C4-2B (cell line): ENCODE results near the gene FBXL22.
A peak's percentile ranks its signal among the peaks of the same experiment; 100 is the strongest.

Experiments used
- H3K27ac ChIP-seq: fragments of 450-650 bp; 2 replicates; pipeline ENCODE4 v1.5.1; 2017
- ZFX ChIP-seq: fragments of 450-650 bp; IDR thresholded peaks from 2 replicates; pipeline ENCODE4 v1.6.1; 2017
- TF ChIP-seq, protein P1 (sequence below): fragments of 450-650 bp; conservative IDR thresholded peaks from 2 replicates; pipeline ENCODE4 v1.5.1; 2017; ENCODE audit warnings: mild to moderate bottlenecking

FBXL22 gene

DNA sequence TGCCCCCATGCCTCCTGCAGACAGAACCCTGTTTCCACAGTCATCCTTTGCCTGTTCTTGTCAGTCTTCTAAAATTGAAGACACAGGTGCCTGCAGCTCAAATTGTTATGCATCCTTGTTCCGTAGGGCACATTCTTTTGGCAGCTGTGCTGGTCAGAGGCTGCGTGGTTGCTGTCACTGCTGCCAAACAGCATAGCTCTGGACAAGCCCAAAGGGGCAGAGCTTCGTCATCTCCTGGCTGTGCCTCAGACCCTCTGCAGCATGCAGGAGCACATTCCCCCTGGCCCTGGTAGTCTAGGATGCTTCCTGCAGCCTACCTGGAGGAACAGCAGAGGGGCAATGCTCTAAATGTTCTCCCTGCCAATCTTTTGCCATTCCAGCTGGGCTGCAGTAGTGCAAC is 2.1 kb upstream of the FBXL22 start:
- no peak overlapping the region for H3K27ac ChIP-seq
- TF ChIP-seq, protein P1, sequence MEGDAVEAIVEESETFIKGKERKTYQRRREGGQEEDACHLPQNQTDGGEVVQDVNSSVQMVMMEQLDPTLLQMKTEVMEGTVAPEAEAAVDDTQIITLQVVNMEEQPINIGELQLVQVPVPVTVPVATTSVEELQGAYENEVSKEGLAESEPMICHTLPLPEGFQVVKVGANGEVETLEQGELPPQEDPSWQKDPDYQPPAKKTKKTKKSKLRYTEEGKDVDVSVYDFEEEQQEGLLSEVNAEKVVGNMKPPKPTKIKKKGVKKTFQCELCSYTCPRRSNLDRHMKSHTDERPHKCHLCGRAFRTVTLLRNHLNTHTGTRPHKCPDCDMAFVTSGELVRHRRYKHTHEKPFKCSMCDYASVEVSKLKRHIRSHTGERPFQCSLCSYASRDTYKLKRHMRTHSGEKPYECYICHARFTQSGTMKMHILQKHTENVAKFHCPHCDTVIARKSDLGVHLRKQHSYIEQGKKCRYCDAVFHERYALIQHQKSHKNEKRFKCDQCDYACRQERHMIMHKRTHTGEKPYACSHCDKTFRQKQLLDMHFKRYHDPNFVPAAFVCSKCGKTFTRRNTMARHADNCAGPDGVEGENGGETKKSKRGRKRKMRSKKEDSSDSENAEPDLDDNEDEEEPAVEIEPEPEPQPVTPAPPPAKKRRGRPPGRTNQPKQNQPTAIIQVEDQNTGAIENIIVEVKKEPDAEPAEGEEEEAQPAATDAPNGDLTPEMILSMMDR: no peak
- no peak for TF ChIP-seq ZFX

DNA sequence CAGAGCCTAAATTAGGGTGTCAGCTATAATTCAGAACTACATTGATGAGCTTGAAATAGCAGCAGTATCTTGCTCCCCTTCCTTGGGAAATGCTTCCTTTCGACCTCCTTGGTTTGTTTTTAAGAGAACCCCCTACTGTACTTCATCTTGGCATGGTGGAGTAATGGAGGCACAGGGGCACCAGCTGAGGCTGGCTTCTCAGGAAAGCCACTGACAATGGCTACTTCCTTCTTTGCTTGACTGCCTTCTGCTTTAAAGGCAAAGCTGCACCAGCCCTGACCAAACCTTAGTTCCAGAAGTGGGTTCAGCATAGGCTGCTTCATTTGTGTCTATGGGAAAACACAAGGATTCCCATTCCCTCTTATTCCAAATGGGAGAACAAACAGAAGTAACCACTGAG is 1.5 kb upstream of the FBXL22 start:
- no peak overlapping the region for H3K27ac ChIP-seq
- TF ChIP-seq, protein P1: no peak
- TF ChIP-seq ZFX: no peak

DNA sequence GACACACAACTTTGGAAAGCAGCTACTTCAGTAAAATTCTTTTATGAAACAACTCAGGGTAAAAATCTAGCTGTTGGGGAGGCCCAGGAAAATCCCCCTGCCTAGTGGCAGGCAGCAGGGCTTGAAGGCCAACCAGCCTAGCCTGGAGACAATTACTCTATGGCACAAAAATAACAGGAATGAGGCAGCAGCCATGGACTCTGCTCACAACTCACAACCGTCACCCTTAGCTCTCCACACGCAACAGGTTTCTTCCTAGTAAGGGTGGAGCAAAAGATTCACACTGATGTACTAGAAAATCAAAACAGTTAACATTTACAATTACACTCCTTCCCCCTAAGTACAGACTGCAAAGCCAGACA is 530 bp upstream of the FBXL22 start:
- TF ChIP-seq ZFX: no peak
- TF ChIP-seq, protein P1: no peak
- H3K27ac ChIP-seq: no peak overlapping the region

DNA sequence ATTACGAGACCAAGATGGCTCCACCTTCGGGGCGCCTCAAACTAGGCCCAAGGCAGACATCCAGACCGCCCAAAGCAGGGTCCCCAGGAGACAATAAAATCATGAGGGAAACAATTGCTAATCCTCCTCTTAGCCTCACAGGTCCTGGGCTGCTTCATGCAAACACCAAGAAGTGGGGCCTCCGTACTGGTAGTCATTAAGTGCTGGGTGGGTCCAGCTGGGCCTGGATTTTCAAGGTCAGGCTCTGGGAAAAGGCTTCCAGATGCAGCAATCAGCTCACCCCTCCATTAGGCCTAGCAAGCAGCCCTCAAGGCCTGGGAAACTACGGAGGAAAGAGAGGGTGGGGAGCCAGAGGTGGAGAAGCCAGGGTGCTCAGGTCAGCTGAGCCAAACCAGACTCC is 634 bp downstream of the FBXL22 start:
- TF ChIP-seq ZFX: no peak
- TF ChIP-seq, protein P1: no peak
- H3K27ac ChIP-seq: no peak overlapping the region

DNA sequence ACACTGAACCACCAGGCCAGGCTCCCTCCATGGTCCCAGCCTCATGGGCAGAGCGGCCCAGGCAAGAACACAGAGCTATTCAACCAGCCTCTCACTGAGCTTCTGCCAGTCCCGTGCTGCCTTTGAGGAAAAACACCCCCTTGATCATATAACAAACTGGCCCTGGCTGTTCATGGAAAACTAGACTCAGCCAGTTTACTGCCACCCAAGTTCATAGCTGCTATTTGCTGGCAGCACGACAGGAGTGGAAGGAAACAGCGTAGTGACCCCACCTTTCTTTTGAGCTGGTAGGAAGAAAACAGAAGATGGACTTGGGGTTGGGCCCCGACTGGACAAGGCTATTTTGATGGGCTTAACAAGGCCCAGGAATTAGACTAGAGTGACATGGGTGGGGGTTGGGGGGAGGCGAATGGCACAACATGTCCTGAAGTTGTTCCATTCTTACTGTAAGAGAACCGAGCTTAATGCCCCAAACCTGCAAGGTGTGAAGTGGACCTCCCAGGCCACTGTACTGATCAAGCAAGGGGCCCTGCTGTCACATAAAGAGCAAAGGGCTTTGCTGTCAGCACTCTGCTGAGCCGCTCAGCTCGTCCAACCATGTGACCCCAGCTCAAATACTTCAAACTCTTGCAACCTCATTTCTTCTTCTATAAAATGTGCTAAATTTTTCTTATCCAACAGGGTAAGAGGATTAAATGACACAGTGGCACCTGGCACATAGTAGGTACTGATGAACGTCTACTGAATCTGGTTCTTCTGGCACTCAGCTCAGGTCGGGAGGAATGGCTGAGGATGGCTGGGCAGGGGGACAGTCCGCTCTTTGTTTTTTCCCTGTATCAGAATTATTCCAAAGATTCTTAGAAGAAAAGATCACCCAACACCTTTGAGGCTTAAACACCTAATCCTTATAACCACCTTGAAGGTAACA is 1.6 kb downstream of the FBXL22 start:
- H3K27ac ChIP-seq: peak overlapping the region; percentile 91
- TF ChIP-seq, protein P1: no peak
- no peak for TF ChIP-seq ZFX

DNA sequence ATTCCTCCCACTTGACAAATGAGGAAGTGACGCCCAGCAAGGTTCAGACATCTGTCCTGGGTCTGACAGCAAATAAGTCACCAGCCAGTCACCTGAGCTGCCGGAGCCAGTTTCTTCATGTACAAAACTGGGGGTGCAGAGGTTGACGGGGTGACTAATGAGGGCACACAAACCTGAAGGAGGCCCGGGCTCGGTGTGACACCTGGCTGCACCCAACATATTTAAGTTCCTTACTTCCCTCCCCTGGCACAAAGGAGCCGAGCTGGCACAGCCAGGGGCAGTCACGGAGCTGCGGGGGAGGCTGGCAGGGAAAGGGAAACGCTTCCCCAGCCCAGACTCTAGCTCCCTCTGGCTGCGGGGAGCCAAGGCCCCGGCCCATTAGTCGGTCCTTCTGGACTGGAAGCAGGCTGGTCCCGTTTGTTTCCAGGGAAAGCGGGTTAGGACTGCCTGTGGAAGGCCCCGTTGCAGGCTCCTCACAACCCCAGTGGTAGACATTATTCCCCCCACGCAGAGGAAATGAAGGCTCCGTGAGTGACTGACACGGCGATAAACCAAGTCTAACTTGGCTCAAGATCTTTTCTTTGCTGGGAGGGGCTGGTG is 2.3 kb downstream of the FBXL22 start:
- no peak for TF ChIP-seq ZFX
- TF ChIP-seq, protein P1: peak; percentile 91
- H3K27ac ChIP-seq: peak overlapping the region; percentile 91

DNA sequence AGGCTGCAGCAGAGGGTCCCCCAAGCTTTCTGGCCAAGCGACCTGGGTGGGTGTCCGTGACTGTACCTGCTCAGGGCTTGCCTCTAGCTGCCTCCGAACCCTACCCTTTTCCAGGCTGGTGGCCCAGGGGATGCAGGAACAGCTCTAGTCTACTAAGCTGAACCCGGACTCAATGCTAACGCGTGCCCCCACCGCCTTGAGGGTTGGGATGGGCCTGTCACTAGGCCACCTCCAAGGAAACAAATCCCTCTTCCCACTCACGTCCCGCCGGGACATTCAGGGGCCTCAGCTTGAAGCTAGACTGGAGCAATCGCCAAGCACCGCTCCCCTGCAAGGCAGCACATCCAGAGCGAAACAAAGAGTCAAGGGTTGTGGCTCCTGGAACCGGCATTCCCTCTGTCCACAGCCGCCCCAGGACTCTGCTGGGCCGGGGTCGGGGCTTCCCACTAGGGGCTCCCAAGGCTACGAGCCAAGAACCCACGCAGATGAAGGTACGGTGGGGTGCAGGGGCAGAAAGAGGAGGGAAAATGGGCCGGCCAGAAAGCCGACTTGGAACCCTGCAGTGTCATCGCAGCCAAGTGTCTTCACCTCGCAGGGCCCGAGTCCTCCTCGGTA is 2.9 kb downstream of the FBXL22 start:
- TF ChIP-seq, protein P1: no peak
- TF ChIP-seq ZFX: 0 out of 2 replicates have a peak, but pooled peaks have one; percentile 21
- H3K27ac ChIP-seq: peak overlapping the region; percentile 91
